KG1 (cell line): ENCODE data around the gene PF4V1.

ENCODE experiments used
- DNase-seq: peaks from one replicate; lab custom pipeline; 2025; lab: John Stamatoyannopoulos, UW

The PF4V1 gene

DNA sequence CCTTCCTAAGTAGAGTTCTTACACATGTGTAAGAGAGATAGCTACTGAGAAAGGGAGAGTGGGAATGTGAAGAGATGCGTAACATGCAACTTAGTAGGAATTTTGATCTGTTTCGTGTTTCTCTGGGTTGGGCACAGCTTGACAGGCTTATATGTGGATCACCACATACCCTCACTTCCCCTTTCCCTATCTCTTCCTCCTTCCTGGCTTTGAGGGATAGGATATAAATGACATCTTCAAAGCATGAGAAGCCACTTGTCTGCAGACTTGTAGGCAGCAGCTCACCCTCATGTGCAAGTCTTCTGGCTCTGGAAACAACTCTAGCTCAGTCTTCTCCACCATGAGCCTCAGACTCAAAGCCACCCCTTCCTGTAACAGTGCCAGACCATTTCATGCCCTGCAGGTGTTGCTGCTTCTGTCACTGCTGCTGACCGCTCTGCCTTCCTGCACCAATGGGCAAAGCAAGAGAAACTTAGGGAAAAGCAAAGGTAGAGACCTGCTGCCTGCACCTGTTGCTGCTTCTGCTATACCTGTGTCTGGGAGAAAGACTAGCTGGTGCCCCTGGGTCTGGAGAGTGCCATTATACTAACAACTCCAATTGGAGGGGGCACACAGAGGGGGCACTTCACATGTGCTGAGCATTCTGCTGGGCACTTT is 5.4 kb upstream of the PF4V1 start:
- no peak for DNase-seq

DNA sequence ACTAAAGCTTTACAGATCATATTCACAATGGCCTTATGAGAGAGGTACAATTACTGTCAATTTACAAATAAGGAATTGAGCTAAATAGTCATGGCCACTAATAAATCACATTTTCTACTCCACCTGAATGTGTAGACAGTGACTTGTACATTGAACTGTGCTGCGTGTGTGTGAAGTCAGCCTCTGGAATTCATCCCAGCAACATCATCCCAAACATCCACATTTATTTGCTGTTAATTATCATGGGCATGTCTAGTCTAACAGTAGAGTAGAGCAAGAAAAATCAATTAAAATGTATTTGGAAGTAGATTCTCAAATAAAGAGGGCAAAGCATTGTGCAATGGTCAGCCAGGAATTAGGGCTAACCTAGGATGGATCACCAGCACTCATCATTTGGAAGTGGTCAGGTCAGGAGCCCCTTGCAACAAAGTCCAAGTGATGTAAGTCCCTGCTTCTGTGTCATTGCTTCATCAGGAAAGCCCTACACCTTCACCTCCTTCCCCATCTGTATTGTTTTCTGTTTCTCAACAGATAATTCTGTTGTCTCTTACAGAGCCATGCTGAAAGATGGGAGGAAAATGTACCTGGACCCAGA is 4.8 kb upstream of the PF4V1 start:
- DNase-seq = no peak

GRCh38 chr4:73850261-73850970 is 2.7 kb upstream of the PF4V1 start:
- DNase-seq = no peak

- DNase-seq = no peak
Measured at GRCh38 chr4:73851293-73851692, 1.8 kb upstream of the PF4V1 start.

DNA sequence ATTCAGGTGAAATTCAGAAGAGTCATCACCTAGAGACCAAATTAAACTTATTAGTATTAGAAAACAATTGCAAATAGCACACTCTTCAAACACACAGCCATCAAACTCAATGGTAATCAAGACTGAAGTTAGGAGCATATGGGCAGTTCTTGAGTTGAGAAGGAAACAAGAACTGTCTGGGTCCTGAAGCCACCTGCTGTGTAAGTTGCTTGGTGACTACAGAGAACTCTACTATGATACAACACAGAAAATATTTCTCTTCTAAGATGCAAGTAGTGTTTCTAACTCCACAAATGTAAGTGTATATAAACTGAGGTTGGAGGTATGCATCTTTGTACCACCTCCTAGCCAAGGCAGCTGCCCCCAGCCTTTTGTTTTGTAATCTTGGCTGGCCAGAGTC is 325 bp upstream of the PF4V1 start:
- DNase-seq = no peak

GRCh38 chr4:73853718-73854473 is 800 bp downstream of the PF4V1 start:
- no peak for DNase-seq

DNA sequence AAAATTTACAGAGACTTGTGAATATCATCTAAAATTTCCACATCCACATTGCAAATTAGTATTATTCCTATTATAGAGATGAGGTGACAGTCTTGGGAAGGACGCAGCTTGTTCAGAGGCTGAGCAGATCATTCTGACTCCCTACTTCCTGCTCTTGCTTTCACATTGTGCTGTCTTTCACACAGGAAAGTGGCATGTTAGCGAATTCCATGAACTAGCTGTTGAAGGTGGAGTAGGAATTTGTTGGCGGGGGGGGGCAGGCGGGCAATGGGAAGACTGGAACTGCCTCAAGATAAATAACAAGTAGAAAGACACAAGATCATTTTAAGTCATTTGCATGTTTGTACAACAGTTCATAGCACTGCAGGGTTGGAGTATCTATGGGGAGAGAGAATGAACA is 2.3 kb downstream of the PF4V1 start:
- no peak for DNase-seq

DNA sequence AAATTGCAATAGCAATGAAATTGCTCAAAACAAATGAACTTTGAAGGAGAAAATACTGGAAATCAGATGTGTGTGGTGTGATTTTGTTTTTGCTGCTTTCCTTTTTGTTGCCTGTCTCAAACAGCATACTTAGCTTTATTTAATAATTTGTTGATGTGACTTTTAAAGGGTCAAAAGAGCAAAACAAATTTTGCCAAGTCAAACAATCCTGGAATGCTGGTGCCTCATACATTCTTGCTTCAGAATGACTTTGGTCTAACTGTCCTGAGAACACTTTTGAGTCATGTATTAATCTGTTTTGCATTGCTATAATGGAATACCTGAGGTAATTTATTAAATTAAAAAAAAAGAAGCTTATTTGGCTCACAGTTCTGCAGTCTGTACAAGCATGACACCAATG is 3.4 kb downstream of the PF4V1 start:
- DNase-seq = no peak

- no peak for DNase-seq
Measured at GRCh38 chr4:73859614-73860088, 6.6 kb downstream of the PF4V1 start.

DNA sequence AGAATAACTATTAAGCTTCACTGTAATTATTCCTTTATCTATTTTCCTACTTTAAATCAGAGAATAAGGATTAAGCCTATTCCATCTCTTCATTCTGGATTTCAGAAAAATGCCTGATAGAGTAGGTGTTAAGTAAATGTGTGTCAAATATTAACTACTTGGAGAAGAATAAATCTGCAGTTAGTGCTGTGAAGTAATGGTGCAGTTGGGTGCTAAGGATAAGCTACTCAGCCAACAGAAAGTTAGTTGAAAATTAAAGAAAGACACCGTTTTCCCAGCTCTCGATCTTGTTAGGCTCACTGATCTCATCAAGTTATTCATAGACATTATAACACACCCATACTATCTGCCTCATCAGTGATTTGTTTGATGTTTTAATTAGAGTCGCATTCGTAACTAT is 7.1 kb downstream of the PF4V1 start:
- no peak for DNase-seq

DNA sequence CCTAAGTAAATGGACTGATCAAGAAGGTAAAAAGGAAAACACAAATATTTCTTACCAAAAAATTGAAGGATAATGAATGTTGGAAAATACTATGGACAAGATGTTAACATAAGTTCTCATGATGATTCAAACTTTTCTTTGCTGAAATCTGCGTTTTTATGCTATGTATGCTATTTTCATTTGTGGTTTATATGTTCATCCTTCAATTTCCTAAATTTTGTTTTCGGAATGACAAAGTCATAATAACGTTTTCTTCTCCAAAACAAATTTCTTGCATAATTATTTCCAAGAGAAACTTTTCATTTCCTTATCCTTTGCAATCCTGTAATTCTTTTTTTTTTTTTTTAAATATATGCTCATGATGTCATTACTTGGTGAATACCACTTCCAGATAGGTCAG is 7.8 kb downstream of the PF4V1 start:
- no peak for DNase-seq

DNA sequence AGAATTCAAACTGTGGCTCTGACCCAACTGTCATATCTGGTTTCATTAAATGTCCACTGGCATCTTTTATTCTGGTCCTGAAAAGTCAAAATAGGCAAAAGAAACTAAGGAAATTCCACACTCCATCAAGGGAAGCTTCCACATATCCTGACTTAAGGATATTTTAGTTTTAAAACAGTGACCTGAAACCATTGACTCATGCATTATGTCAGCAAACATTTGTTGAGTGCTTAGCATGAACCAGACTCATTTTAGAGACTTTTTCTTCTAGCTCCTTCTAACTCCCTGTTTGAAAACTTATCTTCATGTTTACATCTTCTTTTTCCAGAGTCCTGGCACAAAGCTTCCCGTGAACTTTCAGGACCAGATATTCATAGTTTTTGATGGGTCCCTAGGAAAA is 9.2 kb downstream of the PF4V1 start:
- no peak for DNase-seq

DNA sequence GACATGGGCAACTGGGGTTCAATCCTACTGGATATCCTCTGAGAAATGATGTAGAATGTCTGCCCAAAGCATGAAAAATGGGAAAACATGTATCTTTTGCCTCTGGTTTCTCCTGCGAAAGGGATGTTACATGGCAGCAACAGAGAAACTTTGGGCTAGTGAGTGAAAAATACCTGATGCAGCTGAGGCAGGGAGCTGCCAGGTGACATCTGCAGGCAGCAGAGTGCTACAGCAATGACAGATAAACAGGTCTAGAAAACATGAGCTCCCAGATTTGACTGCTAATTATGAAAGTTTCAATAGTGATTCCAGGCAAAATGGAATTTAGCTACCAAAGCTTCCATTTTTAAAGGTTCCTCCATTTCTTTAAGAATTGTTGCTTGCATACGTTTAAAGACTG is 11.3 kb downstream of the PF4V1 start:
- no peak for DNase-seq

- no peak for DNase-seq
Measured at GRCh38 chr4:73864961-73865360, 11.9 kb downstream of the PF4V1 start.

DNA sequence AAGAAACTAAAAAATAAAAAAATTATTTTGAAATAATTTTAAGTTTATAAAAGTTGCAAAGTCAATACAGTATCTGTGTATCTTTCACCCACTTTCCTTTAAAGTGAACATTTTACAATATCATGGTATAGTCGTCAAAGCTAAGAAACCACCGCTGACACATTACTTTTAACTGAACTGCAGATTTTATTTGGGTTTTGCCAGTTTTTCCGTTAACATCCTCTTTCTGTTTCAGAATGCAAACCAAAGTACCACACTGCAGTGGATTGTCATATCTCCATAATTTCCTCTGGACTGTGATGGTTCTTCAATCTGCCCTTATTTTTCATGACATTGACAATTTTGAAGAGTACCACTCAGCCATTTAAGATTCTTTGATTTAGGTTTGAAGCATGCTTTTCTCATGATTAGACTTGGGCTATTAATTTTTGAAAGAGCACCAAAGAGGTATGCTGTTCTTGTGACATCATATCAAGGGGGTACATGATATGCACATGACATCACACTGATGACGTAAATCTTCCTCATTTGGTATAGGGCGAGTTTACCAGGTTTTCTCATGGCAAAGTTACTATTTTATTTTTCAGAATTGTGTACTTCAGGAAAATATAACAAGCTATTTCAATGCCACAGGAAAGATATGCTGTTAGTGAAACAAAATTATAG is 12.5 kb downstream of the PF4V1 start:
- no peak for DNase-seq

DNA sequence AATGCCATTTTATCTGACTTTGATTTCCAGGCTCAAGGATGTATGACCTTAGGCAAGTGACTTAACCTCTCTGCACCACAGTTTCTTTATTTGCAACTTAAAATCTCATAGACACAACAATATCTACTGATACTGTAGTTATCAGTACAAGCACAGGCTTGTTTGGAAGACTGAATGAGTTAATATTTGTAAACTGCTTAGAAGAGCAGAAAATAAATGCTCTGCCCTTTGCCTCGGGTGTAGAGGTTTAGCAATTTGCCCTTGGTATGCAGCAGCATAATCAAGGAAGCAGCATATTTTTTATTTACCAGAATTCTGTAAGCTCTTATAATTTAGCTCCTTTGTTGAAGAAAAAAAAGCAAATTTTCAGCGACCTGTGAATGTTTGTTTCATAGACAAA is 13.2 kb downstream of the PF4V1 start:
- no peak for DNase-seq

DNA sequence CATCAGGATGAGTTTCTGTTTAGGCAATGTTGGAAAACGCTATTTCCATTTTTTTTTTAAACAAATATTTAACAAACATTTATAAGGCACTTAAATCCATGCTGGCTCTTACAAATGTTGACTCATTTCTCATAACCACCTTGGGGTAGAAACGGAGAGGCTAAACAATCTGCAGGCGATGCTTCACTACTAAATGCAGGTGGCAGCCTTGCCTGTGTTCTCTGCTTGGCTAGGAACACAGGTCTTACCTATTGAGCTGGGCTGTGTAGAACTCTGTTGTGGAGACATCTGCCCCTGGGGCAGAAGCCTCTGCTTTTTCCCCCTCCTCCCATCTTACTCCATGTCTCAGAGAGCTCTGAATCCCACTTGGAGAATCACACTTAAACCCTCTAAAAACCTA is 14.7 kb downstream of the PF4V1 start:
- no peak for DNase-seq

DNA sequence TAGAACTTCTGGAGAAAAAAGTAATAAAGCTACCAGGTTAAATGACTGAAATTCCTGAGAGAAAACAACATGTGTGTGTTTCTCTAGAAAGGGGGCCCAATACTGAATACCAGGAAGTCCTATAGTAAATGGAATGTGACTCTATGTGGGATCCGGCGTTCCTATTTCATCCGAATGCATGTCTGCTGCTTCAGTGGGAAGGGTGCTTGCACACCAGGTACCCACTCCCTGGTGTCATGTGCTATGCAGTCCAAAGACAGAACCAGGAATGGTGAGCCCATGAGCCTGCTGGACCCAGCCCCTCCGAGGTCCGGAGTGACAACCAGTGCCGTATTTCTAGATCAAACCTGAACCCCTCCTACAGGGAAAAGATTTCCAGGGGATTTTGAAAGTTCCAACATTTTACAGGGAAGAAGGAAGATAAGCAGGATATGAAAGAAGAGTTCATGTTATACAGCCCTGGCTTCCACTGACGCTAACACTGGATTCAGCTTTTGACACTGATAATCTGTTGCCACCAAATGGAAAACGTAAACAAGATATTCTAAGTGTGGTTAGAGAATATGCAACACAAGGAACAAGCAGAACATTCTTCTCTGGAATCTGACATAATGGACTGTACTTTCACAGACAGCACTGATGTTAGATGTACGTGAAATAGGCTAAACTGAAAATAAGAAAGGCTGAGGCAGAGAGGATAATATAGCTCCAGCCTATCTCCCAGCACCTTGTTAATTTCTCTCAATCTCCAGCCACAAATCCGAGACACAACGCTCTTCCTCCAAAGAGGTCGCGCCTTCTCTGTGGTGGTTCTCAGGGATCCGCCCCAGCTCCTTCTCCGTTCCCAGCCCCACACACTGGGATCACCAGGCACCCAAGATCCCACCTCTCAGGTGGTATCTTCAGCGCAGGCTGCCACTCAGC is 15.4 kb downstream of the PF4V1 start:
- no peak for DNase-seq

DNA sequence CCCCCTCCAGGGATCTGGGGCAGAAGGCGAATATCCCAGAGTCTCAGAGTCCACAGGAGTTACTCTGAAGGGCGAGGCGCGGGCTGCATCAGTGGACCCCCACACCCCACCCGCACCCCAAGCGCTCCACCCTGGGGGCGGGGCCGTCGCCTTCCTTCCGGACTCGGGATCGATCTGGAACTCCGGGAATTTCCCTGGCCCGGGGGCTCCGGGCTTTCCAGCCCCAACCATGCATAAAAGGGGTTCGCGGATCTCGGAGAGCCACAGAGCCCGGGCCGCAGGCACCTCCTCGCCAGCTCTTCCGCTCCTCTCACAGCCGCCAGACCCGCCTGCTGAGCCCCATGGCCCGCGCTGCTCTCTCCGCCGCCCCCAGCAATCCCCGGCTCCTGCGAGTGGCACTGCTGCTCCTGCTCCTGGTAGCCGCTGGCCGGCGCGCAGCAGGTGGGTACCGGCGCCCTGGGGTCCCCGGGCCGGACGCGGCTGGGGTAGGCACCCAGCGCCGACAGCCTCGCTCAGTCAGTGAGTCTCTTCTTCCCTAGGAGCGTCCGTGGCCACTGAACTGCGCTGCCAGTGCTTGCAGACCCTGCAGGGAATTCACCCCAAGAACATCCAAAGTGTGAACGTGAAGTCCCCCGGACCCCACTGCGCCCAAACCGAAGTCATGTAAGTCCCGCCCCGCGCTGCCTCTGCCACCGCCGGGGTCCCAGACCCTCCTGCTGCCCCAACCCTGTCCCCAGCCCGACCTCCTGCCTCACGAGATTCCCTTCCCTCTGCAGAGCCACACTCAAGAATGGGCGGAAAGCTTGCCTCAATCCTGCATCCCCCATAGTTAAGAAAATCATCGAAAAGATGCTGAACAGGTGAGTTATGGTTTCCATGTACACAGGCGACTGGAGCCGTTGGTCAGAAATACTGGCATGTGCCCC is 16.3 kb downstream of the PF4V1 start, which contains the start of gene CXCL1:
Gene CXCL1 (plus strand): TSS at position 264 of the 926 bp plus-strand sequence. CDS start 78 bp downstream, at position 342.
- no peak for DNase-seq

DNA sequence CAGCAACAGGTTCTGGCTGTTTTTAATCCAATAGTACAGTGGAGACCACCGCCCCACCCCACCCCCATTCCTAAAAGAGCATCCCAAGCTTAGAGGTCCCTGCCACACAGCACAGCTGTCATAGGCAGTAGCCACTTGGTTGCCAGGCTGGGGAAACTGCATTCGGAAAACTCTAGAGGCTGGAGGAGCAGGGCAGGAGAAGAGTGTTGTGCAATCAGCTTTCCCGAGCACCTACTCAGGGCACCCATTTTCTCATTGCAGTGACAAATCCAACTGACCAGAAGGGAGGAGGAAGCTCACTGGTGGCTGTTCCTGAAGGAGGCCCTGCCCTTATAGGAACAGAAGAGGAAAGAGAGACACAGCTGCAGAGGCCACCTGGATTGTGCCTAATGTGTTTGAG is 17.2 kb downstream of the PF4V1 start:
- no peak for DNase-seq
